ENCODE data around the gene SPSB2.
A peak's percentile ranks its signal among the peaks of the same experiment; 100 is the strongest.
"Not testable (repeated sequence)": the region's sequence is repeated elsewhere in the genome, so short reads cannot be mapped to it uniquely, and the experiment has no call there.

The SPSB2 gene

DNA sequence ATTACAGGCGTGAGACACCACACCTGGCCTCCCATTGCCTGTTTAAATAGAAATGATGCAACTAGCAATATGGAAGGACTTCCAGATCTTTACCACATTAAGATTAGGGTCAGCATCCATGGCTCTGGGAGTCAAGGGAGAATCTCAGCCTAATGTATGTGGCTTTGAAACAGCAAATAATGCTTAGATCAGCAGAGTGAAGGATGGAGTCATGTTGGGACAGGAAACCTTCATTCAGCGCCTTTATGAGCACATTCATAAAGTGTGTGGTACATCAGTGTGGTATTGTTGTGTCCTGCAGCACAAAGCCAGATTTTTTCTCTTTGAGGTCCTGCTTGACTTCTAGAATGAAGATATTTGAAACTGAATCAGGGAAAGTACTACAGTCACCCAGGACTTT is 15.3 kb upstream of the SPSB2 start:
- H3K27ac ChIP-seq (ENCODE audit: low read depth, low read length), result no peak overlapping the region

DNA sequence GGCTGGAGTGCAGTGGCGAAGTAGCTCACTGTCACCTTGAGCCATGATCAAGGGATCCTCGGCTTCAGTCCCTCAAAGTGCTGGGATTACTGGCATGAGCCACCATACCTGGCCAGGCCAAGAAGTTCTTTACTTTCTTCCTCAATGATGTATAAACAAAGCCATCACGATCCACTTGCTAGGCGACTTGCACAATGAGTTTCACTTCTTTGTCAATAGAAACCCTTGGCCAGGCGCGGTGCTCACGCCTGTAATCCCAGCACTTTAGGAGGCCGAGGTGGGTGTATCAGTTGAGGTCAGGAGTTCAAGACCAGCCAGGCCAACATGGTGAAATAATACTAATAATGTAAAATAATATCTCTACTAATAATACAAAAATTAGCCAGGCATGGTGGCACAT is 14.4 kb upstream of the SPSB2 start:
- peaks cover 9 to 11% of the 10 kb centered on the region in 2 donors for H3K4me1 ChIP-seq (ENCODE audit: control insufficient read depth in 1 of 2, insufficient read depth in 2 of 2, low read length in 2 of 2)
- H3K4me3 ChIP-seq (ENCODE audit: low read depth in 1 of 2, low read length in 2 of 2), result no peak overlapping the region
- no peaks in the 10 kb centered on the region for H3K27me3 ChIP-seq (ENCODE audit: control insufficient read depth in 1 of 2, insufficient read depth in 2 of 2, low read length in 2 of 2)
- no peaks in the 10 kb centered on the region for H3K9me3 ChIP-seq (ENCODE audit: control insufficient read depth in 1 of 2, low read length in 2 of 2)
- H3K36me3 ChIP-seq (ENCODE audit: control insufficient read depth in 1 of 2, insufficient read depth in 2 of 2, low read length in 2 of 2), result peaks cover 0 to 8% of the 10 kb centered on the region in 2 donors
- no peak overlapping the region for H3K9ac ChIP-seq (ENCODE audit: low read depth in 1 of 2, low read length in 2 of 2)
- no peak overlapping the region for H3K27ac ChIP-seq (ENCODE audit: low read depth, low read length)

More for the DNA sequence above, 15.3 kb upstream of the SPSB2 start:
- H3K36me3 ChIP-seq (ENCODE audit: control insufficient read depth in 1 of 2, insufficient read depth in 2 of 2, low read length in 2 of 2), result peaks cover 0 to 8% of the 10 kb centered on the region in 2 donors
- no peak overlapping the region for H3K4me3 ChIP-seq (ENCODE audit: low read depth in 1 of 2, low read length in 2 of 2)
- H3K4me1 ChIP-seq (ENCODE audit: control insufficient read depth in 1 of 2, insufficient read depth in 2 of 2, low read length in 2 of 2), result peaks cover 9 to 11% of the 10 kb centered on the region in 2 donors
- H3K9me3 ChIP-seq (ENCODE audit: control insufficient read depth in 1 of 2, low read length in 2 of 2), result no peaks in the 10 kb centered on the region
- H3K9ac ChIP-seq (ENCODE audit: low read depth in 1 of 2, low read length in 2 of 2), result no peak overlapping the region
- H3K27me3 ChIP-seq (ENCODE audit: control insufficient read depth in 1 of 2, insufficient read depth in 2 of 2, low read length in 2 of 2), result no peaks in the 10 kb centered on the region

DNA sequence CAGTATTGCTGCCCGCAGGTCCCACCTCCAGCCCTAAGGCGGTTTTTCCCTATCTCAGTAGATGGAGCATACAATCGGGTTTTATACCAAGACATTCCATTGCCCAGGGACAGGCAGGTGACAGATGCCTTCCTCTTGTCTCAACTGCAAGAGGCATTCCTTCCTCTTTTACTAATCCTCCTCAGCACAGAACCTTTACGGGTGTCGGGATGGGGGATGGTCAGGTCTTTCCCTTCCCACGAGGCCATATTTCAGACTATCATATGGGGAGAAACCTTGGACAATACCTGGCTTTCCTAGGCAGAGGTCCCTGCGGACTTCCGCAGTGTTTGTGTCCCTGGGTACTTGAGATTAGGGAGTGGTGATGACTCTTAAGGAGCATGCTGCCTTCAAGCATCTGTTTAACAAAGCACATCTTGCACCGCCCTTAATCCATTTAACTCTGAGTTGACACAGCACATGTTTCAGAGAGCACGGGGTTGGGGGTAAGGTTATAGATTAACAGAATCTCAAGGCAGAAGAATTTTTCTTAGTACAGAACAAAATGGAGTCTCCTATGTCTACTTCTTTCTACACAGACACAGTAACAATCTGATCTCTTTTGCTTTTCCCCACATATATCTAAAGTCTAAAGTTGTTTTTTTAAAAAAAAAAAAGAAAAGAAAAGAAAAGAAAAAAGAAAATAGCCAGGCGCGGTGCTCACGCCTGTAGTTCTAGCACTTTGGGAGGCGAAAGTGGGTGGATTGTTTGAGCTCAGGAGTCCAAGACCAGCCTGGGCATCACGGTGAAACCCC is 13.3 kb upstream of the SPSB2 start:
- H3K4me1 ChIP-seq (ENCODE audit: control insufficient read depth in 1 of 2, insufficient read depth in 2 of 2, low read length in 2 of 2); H3K36me3 ChIP-seq (ENCODE audit: control insufficient read depth in 1 of 2, insufficient read depth in 2 of 2, low read length in 2 of 2); H3K9me3 ChIP-seq (ENCODE audit: control insufficient read depth in 1 of 2, low read length in 2 of 2); H3K9ac ChIP-seq (ENCODE audit: low read depth in 1 of 2, low read length in 2 of 2); H3K4me3 ChIP-seq (ENCODE audit: low read depth in 1 of 2, low read length in 2 of 2); H3K27me3 ChIP-seq (ENCODE audit: control insufficient read depth in 1 of 2, insufficient read depth in 2 of 2, low read length in 2 of 2); H3K27ac ChIP-seq (ENCODE audit: low read depth, low read length): not testable (repeated sequence)

DNA sequence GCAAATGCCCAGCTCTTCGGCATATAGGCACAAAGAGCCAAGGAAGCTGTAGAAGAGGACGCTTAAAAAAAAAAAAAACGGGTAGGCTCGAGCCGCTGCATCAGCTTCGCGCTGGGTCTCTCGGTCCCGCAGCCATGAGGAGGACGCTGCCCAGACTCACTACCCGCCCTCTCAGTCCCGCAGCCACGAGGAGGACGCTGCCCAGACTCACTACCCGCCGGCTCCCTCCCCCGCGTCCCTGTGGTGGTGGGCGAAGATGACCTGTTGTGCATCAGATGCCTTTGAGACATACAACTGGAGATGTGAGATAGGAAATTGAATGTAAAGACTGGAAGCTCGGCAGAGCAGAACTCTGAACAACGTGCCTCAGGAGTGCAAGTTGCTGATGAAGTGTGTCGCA is 11.4 kb upstream of the SPSB2 start:
- H3K36me3 ChIP-seq (ENCODE audit: control insufficient read depth in 1 of 2, insufficient read depth in 2 of 2, low read length in 2 of 2), result peaks cover 0 to 8% of the 10 kb centered on the region in 2 donors
- no peak overlapping the region for H3K27ac ChIP-seq (ENCODE audit: low read depth, low read length)
- no peaks in the 10 kb centered on the region for H3K4me1 ChIP-seq (ENCODE audit: control insufficient read depth in 1 of 2, insufficient read depth in 2 of 2, low read length in 2 of 2)

DNA sequence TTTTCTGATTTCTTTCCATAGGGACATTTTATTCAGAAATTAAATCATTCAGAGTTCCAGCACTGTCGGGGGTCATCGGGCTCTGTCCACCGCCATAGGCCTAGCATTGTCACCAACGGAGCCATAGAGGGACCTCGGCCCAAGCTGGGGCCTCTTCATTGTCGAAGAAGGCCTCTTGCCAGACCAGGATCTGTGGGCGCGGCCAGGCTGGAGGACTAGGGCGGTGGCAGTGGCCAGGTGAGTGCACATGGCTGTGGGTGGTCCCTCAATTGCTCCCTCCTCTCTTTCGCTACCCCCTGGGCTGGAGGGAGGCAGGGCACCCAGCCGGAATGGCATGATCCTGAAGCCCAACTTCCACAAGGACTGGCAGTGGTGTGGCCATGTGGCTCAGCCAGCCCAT is 10.6 kb upstream of the SPSB2 start:
- no peak overlapping the region for H3K4me3 ChIP-seq (ENCODE audit: low read depth in 1 of 2, low read length in 2 of 2)
- no peaks in the 10 kb centered on the region for H3K4me1 ChIP-seq (ENCODE audit: control insufficient read depth in 1 of 2, insufficient read depth in 2 of 2, low read length in 2 of 2)
- peaks cover 0 to 8% of the 10 kb centered on the region in 2 donors for H3K36me3 ChIP-seq (ENCODE audit: control insufficient read depth in 1 of 2, insufficient read depth in 2 of 2, low read length in 2 of 2)
- no peak overlapping the region for H3K27ac ChIP-seq (ENCODE audit: low read depth, low read length)
- no peak overlapping the region for H3K9ac ChIP-seq (ENCODE audit: low read depth in 1 of 2, low read length in 2 of 2)
- H3K27me3 ChIP-seq (ENCODE audit: control insufficient read depth in 1 of 2, insufficient read depth in 2 of 2, low read length in 2 of 2), result no peaks in the 10 kb centered on the region
- H3K9me3 ChIP-seq (ENCODE audit: control insufficient read depth in 1 of 2, low read length in 2 of 2), result no peaks in the 10 kb centered on the region

More for the DNA sequence above, 11.4 kb upstream of the SPSB2 start:
- Histone ChIP-seq H3K9me3 (ENCODE audit: control insufficient read depth in 1 of 2, low read length in 2 of 2) (no peaks in the 10 kb centered on the region), H3K4me3 (ENCODE audit: low read depth in 1 of 2, low read length in 2 of 2) (no peak overlapping the region), H3K9ac (ENCODE audit: low read depth in 1 of 2, low read length in 2 of 2) (no peak overlapping the region), H3K27me3 (ENCODE audit: control insufficient read depth in 1 of 2, insufficient read depth in 2 of 2, low read length in 2 of 2) (no peaks in the 10 kb centered on the region)

DNA sequence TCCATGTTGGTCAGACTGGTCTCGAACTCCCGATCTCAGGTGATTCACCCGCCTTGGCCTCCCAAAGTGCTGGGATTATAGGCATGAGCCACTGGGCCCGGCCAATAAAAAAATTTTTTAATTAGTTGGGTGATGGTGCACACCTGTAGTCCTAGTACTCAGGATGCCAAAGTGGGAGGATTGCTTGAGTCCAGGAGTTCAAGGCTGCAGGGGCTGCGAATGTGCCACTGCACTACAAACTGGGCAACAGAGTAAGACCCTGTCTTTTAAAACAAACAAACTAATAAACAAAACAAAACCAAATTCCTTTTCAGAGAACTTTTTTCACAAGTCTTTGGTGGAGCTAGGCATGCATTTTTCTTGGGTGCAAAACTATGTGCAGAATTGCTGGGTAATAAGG is 10.1 kb upstream of the SPSB2 start:
- H3K36me3 ChIP-seq (ENCODE audit: control insufficient read depth in 1 of 2, insufficient read depth in 2 of 2, low read length in 2 of 2), result peaks cover 0 to 8% of the 10 kb centered on the region in 2 donors
- no peak overlapping the region for H3K27ac ChIP-seq (ENCODE audit: low read depth, low read length)
- no peaks in the 10 kb centered on the region for H3K27me3 ChIP-seq (ENCODE audit: control insufficient read depth in 1 of 2, insufficient read depth in 2 of 2, low read length in 2 of 2)
- H3K4me3 ChIP-seq (ENCODE audit: low read depth in 1 of 2, low read length in 2 of 2), result no peak overlapping the region
- no peaks in the 10 kb centered on the region for H3K4me1 ChIP-seq (ENCODE audit: control insufficient read depth in 1 of 2, insufficient read depth in 2 of 2, low read length in 2 of 2)
- no peaks in the 10 kb centered on the region for H3K9me3 ChIP-seq (ENCODE audit: control insufficient read depth in 1 of 2, low read length in 2 of 2)
- H3K9ac ChIP-seq (ENCODE audit: low read depth in 1 of 2, low read length in 2 of 2), result no peak overlapping the region

DNA sequence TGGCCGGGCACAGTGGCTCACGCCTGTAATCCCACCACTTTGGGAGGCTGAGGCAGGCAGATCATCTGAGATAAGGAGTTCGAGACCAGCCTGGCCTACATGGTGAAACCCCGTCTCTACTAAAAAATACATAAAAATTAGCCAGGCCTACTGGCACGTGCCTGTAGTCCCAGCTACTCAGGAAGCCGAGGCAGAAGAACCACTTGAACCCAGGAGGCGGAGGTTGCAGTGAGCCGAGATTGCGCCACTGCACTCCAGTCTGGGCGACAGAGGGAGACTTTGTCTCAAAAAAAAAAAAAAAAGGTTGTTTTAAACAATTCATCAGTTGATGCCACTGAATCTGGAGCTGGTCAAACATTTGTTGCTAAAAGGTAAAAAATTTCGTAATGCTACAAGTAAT is 6.7 kb upstream of the SPSB2 start:
- H3K27me3 ChIP-seq (ENCODE audit: control insufficient read depth in 1 of 2, insufficient read depth in 2 of 2, low read length in 2 of 2); H3K36me3 ChIP-seq (ENCODE audit: control insufficient read depth in 1 of 2, insufficient read depth in 2 of 2, low read length in 2 of 2): not testable (repeated sequence)

DNA sequence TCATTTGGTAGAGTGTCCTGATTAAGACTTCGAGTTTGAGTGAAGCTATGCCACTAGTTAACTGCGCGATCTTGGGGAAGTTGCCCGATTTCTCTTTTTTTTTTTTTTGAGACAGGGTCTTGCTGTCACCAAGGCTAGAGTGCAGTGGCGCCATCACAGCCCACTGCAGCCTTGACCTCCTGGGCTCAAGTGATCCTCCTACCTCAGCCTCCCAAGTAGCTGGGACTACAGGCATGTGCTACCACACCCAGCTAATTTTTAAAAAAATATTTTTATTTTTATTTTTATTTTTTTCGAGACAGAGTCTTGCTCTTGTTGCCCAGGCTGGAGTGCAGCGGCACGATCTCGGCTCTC is 889 bp upstream of the SPSB2 start:
- Histone ChIP-seq H3K4me3 (ENCODE audit: low read depth in 1 of 2, low read length in 2 of 2) (peak overlapping the region; percentile 75 to 76), H3K4me1 (ENCODE audit: control insufficient read depth in 1 of 2, insufficient read depth in 2 of 2, low read length in 2 of 2) (peaks cover 31 to 39% of the 10 kb centered on the region in 2 donors), H3K36me3 (ENCODE audit: control insufficient read depth in 1 of 2, insufficient read depth in 2 of 2, low read length in 2 of 2) (peaks cover 15 to 20% of the 10 kb centered on the region in 2 donors), H3K9ac (ENCODE audit: low read depth in 1 of 2, low read length in 2 of 2) (peak overlapping the region; percentile 63 to 66)
- not testable (repeated sequence) for H3K27ac ChIP-seq (ENCODE audit: low read depth, low read length); H3K27me3 ChIP-seq (ENCODE audit: control insufficient read depth in 1 of 2, insufficient read depth in 2 of 2, low read length in 2 of 2); H3K9me3 ChIP-seq (ENCODE audit: control insufficient read depth in 1 of 2, low read length in 2 of 2)

More for the DNA sequence above, 6.7 kb upstream of the SPSB2 start:
- not testable (repeated sequence) for H3K27ac ChIP-seq (ENCODE audit: low read depth, low read length); H3K4me3 ChIP-seq (ENCODE audit: low read depth in 1 of 2, low read length in 2 of 2); H3K9ac ChIP-seq (ENCODE audit: low read depth in 1 of 2, low read length in 2 of 2); H3K9me3 ChIP-seq (ENCODE audit: control insufficient read depth in 1 of 2, low read length in 2 of 2); H3K4me1 ChIP-seq (ENCODE audit: control insufficient read depth in 1 of 2, insufficient read depth in 2 of 2, low read length in 2 of 2)

DNA sequence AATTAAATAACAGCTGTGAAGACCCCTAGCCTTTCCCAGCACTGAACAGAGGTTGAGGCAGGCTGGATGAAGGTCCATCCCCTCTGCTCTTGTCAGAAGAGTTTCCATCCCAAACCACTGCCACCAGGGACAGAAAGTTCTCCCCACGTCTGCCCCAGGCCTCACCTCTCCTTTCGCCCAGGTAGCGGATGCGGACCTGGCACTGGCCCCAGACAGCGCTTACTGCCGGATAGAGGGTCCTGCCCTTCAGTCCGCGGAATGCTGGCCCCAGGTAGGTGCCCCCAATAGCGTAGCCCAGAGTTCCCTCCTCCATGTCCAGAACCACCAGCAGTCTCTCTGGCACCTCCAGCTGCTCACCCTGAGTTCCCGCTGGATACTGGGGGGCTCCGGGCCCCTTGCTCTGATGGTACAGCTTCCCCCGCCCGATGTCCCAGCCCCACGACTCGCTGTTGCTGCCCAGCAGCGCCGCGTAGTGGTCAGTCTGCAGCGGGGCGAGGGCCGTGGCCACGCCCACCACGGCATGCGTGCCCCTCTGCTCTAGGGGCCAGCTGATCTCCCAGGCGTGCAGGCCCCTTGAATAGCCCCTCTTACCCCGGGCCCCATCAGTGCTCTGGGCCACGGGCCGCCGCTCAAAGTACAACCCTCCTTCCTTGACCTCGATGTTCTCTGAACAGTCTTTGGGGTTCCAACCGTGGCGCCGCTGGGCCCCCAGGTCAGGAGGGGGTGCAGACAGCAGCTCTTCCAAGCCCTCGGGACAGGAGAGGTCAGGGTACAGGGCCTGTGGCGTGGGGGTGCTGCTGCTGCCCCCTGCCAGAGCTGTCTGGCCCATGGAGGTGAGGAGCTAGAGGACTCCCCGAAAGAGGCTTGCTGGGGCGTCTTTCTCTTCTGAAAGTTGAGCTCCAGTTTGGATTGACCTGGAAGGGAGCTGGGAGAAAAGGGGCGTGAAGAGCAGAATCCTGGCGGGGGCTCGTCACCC is 742 bp downstream of the SPSB2 start:
- H3K9ac ChIP-seq (ENCODE audit: low read depth in 1 of 2, low read length in 2 of 2), result peak overlapping the region; percentile 91 to 94
- no peaks in the 10 kb centered on the region for H3K9me3 ChIP-seq (ENCODE audit: control insufficient read depth in 1 of 2, low read length in 2 of 2)
- H3K27me3 ChIP-seq (ENCODE audit: control insufficient read depth in 1 of 2, insufficient read depth in 2 of 2, low read length in 2 of 2), result no peaks in the 10 kb centered on the region
- peak overlapping the region; percentile 79 for H3K27ac ChIP-seq (ENCODE audit: low read depth, low read length)
- H3K4me1 ChIP-seq (ENCODE audit: control insufficient read depth in 1 of 2, insufficient read depth in 2 of 2, low read length in 2 of 2), result peaks cover 40 to 48% of the 10 kb centered on the region in 2 donors
- H3K36me3 ChIP-seq (ENCODE audit: control insufficient read depth in 1 of 2, insufficient read depth in 2 of 2, low read length in 2 of 2), result peaks cover 15 to 20% of the 10 kb centered on the region in 2 donors
- peak overlapping the region; percentile 75 to 94 for H3K4me3 ChIP-seq (ENCODE audit: low read depth in 1 of 2, low read length in 2 of 2)

All from duodenal mucosa (tissue), 2 donors.